Measurements from ENCODE around the gene GSG1L2.

Gene GSG1L2

DNA sequence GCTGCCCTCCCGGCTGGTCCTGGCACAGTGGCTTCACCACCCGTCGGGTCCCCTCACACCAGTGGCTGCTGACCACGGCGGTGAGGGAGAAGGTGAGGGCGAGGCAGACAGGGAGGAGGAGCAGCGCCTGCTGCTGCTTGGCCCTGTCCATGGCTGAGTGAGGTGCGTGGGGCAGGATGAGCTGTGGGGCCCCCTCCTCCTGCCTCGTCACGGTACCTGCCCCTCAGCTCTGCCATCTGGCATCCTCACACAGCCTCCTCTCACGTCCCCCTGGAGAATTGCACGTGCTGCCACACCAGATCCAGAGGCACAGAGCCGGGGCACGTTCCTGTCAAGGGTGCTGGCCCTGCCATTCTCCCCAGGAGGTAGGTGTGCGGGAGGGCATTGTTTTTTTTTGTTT, at the start of gene GSG1L2:
Gene GSG1L2 (minus strand): TSS at position 159 of the 400 bp plus-strand sequence. CDS start 8 bp downstream, at position 151.
- DNase-seq: no peak

DNA sequence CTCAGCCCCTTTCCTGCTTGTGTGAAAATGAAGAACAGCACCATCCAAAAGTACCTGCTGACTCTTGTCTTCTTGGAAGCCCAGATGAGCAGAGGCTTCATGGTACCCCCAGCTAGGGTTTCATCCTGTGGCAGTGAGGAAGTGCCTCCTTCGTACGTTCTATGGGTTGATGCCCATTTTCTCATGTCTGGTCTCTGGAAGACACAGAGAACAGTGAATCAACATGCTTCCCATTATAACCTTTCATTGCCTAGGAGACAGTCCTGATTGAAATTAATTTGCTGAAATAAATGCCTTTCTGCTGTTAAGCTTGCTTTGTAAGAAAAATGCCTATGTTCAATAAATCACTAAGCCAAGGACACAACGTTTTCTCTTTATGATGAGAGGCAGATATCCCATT, 46.7 kb upstream of the GSG1L2 start:
- no peak for DNase-seq

DNA sequence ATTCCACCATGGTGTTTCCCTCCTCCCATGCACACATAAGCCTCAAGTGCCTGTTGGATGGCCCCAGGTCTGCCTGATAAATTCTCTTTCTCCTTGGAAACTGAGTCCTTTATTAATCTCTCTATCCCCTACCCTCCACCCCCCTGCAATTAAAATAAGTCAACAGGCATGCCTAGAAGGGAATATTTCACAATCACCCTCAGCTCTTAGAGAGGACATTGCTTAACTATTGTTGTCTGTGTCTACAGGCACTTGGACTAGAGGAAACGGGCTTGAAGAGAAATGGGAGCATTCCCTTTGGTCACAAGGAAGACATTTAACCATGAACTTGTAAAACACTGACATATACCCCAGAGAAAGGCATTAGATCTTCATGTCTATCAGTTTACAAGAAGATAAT, 43.7 kb upstream of the GSG1L2 start:
- no peak for DNase-seq

DNA sequence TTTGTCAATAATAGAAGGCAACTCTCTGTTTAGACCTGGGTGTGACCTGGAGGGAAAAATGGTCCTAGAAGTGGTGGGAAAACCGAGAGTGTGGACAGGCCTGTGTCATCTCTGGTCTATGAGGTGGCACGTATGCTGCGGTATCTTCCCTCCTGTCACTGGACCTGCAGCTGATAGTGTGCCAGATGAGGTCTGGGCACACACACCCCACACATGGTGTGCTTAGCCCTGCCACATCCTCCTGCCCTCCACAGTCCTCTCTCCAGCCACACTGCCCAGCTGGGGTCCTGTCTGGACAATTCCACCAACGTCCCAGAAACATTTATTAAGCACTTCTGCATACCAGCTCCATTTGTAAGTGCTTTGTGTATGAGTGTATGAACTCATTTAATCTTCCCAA, 41.1 kb upstream of the GSG1L2 start:
- DNase-seq: no peak

DNA sequence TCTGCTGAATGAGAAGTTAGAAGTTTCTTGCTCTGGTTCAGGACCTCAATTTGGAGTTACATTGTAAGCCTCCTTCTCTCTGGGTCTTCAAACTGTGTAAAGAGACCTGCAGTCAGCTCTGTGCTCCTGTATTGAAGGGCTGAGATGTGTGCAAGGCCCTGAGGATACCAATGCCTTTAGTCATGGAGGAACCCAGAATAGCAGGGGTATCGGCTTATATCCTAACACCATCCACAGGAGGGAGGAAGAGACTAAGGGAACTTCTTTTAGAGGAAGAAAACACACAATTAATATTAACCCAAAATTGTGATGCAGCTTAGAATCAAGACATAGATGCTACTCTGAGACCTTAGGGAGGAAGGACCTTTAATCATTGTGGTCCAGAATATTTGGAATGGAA, 40.3 kb upstream of the GSG1L2 start:
- no peak for DNase-seq

DNA sequence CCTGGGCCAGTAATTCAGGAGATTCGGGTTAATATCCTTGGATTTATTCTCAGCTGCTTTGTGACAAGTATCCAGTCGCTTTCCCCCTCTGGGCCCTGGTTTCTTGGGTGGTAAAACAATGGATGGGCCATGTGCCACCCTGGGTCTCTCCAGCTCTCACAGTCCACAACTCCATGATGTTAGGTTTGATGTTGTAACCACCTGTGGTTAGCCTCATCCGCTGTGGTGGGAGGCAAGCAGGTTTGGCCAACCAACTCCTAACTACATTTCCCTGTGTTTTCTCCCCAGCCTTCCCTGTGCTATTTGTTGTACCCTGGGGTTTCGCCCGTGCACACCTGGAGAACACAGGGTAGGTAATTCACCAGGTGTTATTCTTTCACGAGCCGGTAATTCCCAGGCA, 39.0 kb upstream of the GSG1L2 start:
- DNase-seq: no peak

DNA sequence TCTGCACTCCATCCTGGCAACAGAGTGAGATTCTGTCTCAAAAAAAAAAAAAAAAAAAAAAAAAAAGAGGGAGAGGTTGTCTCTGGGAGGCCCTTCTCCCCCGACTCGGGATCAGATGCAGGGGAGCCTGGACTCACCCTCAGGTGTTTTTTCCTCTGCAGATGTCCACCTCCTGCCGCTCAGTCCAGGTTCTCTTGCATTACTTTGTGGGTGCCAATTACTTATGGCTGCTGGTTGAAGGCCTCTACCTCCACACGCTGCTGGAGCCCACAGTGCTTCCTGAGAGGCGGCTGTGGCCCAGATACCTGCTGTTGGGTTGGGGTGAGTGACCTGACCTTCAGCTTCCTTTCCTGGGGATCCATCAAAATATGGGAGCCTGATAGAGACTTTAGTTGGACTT, 37.9 kb upstream of the GSG1L2 start:
- DNase-seq: no peak

DNA sequence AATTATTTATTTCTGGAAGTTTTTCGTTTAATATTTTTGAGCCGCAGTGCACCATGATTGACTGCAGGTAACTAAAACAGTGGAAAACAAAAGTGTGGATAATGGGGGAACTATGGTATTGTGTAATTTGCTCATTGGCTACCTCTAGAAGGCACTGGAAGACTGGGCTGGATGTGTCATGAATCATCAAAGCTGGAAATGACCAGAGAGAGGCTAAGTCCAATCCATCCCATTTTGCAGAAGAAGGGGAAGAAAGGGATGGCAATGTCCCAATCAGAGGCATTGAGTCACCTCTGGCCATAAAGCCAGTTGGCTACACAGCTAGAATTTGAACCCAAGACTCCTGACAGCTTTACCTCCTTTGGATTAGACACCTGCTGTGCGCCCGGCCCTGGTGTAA, 33.2 kb upstream of the GSG1L2 start:
- no peak for DNase-seq

DNA sequence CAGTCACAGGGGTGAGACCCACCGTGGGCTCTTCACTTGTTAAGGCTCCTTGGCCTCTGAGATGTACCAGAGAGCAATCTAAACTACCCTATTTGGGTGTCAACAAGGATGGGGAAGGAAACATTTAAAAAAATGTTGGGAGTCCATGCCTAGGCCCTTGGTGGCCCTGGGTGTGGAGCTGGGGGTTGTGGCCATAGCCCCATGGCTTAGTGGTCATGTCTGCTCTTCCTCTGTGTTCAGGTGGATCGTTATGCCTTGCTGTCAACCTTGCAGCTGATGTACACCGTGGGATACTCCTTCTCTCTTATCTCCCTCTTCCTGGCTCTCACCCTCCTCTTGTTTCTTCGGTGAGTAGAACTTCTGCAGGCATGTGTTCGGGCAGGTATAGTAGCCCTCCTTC, 32.4 kb upstream of the GSG1L2 start:
- no peak for DNase-seq

DNA sequence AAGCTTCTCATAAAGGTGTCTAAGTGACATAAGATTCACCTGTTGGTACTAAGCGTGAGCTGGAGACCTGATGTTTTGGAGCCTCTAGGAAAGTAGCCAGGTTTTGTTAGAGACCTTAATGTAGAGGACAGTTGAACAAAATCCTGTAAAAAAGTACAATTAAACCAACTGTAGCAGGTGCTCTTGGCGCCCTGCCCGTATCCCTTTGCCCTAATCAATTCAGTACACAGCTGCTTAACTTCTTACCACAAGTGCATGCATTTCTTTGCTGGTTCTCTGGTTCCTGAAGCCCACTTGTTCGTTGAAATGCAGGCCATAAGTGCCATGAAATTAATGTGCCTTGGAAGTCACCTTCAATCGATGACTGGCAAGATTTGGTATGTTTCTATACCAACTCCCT, 28.3 kb upstream of the GSG1L2 start:
- no peak for DNase-seq

DNA sequence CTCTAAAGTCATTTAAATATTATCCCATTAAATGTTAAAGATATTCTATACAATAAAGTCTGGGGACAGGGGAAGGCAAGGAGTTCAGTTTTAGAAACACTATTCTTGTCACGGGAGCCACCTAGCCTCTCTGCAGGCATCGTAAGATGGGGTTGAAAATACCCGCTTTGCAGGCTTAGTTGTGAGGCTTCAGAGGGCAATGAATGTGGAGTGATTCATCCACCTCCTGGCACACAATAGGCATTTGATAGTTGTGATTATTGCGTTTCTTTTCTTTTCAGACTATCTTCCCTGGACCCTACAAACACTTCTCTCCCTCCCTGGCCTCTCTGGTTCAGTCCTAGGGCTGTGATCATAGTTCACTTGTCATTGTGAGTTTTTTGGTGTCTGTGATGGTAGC, 23.4 kb upstream of the GSG1L2 start:
- DNase-seq: no peak

DNA sequence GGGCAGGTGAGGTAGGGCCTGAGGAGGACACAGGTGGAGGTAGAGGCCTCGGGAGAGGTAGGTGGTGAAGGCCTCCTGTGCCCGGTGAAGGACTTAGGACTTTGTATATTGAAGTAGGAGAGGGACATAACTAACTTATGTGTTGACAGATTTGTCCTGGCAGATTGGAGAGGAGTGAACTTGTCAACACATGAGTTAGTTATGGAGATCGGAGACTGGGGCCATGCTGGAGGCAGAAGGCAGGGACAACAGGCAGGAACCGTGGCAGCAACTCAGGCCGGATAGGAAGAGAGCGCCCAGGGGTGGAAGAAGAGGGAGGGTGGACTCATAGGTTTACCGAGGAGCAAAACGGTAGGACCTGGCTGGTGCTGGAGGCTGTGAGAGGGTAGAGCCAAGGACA, 22.3 kb upstream of the GSG1L2 start:
- no peak for DNase-seq

DNA sequence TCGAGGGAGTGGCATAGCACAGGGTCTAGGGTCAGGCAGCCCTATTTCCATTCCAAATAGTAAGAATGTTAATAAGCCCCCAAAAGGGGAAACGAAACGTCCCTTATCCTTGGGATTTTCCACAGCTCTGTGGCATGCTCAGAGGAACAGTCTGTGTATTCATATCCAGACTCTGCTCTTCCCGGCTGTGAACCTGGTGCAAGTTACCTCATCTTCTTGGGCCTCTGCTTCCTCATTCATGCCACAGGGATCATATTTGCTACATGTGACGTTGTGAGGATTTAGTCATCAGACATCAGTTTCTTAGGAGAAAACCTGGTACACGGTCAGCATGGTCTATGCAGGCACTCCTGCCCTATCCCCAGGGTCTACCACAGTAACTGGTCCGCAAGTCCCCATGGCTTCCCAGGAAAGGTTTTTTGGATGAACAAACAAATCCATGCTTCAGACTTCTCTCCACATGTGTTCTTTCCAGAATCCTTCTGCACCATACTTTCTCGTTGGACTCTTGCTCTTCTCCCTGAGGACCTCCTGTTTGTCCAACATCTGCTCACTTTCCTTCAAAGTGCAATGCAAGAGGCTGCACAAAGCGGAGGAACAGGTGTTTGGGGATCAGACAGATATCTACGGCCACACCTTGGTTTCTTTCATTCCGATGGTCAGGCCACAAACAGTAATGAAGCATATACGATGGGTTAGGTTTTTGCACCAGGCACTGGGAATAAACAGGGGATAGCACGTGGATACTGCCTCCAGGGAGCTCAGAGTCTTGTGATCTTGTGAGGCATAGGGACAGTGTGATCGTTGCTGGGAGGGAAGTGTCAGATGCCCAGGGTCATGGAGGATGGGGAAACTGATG, 21.5 kb upstream of the GSG1L2 start:
- DNase-seq: no peak

DNA sequence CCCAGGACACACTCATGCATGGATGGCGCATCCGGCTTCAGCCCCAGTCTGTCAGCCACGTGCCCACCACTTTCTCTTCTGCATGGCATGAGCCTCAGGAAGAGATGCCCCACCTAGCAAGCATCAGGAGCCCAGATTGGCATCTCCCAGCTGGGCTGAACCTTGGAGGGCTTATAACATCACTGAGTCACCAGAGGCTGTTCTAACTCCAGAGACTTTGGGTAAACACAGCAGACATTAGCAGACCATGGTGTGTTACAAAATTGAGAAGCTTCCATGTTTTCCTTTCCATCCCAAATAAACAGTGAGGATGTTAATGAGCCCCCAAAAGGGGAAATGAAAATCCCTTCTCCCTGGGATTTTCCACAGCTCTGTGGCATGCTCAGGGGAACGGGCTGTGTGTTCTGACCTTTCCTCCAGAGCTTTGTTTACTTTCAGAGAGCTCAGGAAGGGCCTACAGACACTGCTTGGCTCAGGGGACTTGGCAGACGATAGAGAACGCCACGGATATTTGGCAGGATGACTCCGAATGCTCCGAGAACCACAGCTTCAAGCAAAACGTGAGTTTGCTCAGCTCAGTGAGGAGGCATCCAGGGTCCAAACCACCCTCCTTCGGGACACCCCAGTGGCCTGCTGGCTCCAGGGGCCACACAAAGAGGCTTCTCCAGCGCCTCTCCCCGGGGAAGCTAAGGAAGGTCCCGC, 20.3 kb upstream of the GSG1L2 start:
- DNase-seq: no peak

DNA sequence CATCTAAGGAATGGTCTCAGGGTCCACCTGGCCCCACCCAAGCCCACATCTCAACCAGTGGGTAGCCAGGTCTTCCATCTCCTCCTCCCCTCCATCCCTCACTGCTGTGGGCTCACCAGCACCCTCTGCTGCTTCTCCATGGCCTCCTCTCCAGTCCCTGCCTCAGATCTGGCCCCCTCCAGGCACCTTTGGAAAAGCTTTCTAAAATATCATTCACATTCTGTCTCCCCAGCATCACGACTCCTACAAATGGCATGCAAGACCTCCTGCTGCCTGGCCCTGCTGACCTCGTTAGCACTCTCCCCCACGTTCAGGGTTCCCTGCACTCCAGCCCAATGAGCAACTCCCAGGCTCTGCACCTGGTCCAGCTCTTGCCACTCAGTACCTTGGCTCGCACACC, 17.6 kb upstream of the GSG1L2 start:
- DNase-seq: no peak

DNA sequence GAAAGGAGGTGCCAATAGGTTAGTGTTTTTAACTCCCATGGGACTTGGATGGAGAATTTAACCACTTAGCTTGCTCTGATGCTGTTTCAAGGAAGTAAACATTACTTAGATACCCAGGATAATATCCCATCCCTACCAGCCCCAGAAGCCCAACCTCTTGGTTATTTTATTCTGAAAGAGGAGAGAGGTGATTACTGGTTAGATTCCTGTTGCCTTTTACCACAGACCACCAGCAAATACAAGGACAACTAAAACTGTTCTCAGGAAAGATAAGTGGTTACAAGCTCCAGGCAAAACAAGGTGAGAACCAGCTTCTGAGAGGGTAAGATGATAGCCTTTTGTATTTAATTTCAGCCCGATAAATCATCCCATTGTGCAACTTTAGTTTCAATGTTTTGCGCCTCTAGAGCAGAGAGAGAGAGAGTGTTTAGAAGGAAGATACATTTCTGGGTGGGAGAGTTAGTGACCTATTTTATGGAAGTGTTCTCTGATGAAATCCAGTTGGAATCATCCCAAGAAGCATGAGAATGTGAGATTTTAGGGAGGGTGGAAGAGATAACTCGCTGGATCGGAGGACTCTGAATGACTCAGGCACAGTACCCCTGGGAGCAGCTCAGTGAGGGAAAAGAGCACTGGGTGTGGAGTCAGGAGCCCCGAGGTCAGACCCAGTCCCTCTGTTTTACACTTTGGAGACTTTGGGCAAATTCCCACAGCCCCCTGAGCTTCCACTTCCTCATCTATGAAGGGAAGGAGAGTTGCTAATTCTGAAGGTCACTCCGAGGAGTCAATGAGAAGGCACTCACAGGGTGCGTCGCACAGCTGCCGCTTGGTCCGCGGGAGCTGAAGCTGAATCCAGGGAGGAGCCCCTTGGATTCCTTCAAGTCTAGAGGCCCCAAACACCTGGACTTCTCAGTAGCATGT, 15.9 kb upstream of the GSG1L2 start:
- no peak for DNase-seq

DNA sequence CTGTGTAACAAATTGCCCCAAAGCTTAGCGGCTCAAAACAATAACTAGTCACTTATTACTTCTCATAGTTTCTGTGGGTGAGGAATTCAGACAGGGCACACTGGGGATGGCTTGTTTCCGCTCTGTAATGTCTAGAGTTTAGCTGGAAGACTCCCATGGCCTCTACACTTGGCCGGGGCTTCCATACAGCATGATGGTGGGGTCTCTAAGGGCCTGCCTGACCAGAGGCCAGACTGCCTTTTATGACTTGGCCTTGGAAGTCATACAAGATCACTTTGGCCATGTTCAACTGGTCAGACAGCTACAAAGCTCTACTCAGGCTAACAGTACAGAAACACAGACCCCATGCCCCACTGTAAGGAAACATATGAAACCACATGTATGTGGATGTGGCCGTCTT, 12.0 kb upstream of the GSG1L2 start:
- DNase-seq: no peak

DNA sequence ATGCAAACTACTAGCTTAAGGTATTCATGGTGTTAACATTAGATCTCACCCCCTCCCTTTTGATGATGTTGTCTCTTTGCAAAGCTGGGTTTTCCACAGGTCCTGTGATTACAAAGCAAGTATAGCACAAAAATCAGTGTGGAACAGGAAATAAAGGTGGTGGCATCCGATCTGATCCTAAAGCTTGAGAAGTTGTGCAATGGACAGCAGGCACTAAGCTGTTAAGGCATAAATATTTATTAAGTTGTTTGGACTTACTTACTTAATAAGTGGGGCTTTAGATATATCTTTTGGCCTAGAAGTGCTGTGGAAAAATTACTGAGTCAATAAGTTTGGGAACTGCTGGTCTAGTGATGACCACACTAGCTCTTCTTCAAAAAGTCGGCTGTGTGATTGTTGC, 8.8 kb upstream of the GSG1L2 start:
- DNase-seq: no peak

DNA sequence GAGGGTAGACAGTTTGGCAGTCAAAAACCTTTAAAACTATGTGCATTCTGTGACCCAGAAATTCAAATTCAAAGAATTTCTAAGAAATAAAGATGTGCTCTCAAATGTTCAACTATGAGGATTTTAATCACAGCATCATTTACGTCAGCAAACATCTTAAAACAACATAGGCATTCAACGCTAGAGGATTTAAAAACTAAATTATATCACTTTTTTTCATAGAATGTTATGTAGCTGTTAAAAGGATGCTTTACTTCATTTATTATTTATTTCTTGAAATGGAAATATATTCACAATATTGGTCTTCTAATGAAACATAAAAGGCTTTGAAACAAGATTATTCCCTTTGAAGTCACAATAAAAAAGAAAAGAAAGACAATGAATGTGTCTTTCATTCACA, 7.5 kb upstream of the GSG1L2 start:
- DNase-seq: no peak

DNA sequence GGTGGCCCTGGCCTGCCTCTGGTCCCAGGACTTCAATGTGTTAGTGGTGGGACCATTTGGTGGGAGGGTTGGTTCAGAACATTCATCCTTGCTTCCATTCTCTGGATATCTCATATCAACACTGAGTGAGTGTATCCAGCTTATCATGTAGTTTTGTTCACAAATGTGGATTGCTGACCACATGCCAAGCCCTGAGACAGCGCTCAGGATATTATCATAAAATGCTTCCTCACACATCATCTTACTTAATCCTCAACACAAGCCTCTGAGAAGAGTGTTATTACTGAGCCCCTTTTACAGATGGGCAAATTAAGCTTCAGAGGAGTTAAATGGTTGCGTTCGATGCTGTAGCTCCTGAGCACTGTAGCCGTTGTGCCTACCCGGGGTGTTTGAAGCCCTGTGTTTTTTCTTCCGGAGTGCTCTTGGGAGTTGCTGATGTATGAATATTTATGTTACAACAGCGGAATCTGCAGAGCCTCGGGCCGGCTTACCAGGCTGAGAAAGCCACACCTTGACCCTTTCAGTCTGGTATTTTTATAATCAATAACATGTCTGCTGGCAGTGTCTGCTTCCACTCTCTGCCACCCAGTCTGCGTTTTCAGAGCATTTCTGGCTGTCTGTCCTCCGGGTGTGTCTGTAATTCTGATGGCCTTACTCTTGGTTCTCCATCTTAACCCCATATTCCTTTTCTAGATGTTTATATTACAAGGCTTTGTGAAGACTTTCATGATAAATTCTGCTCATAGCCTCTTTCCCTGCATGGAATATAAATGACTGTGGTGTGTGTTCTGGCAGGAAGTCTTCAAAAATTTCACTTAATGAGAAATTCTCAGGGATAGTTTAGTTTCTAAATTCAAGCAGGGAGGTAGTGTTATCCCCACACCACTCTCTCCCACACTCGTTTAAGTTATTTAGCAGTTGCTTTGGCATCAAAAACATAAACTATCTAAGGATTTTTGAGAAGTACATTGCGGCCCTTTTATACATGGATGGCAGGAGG, 6.7 kb upstream of the GSG1L2 start:
- no peak for DNase-seq

DNA sequence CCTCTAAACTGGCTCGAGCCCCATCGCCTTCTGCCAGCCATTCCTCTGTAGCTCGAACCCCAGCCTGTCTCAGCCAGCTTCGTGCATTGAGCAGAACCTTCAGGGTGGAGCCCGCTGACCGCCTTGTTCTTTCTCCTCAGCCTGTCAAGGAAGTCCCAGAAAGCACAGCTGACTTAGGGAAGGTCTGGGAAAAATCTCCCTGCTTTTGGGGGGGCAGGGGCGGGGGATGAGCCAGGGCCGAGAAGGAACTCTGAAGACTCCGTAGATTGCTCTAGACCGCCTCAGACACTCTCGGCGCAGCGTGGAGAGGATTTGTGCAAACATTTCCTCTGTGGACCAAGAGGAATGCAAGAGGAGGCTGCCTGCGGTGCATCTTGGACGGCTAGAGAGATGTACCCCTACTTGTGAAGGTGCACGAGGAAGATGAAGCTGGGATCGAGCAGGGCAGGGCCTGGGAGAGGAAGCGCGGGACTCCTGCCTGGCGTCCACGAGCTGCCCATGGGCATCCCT, 3.8 kb upstream of the GSG1L2 start, which contains the start of gene GLP2R:
Gene GLP2R (plus strand): TSS at position 284 of the 510 bp plus-strand sequence. CDS start 140 bp downstream, at position 424.
- no peak for DNase-seq
